Nephron (organoid): Measurements from ENCODE around the gene SHB.

Experiments
- H3K27ac Mint-ChIP-seq, 3 experiments: 2 replicates each; pipeline ENCODE4 v1.8.0; 2020; ENCODE audit warnings: mixed read lengths in 3 of 3, mild to moderate bottlenecking in 2 of 3, moderate library complexity in 1 of 3
- H3K27me3 Mint-ChIP-seq: 2 replicates; pipeline ENCODE4 v1.8.0; 2021; ENCODE audit warnings: low read depth, mild to moderate bottlenecking, moderate library complexity, mixed read lengths
- H3K36me3 Mint-ChIP-seq: 2 replicates; pipeline ENCODE4 v1.8.0; 2020; ENCODE audit warnings: low read depth, mixed read lengths
- H3K4me1 Mint-ChIP-seq: 2 replicates; pipeline ENCODE4 v1.8.0; 2020; ENCODE audit warnings: mixed read lengths
- H3K4me3 Mint-ChIP-seq, 3 experiments: 2 replicates each; pipeline ENCODE4 v1.8.0; 2020; ENCODE audit warnings: mild to moderate bottlenecking in 3 of 3, mixed read lengths in 3 of 3, moderate library complexity in 2 of 3
- H3K9me3 Mint-ChIP-seq: 2 replicates; pipeline ENCODE4 v1.8.0; 2020; ENCODE audit warnings: mixed read lengths
- CTCF ChIP-seq, 3 experiments: fragments of 200-600 bp; sonication (generic); IDR thresholded peaks; one replicate each; pipeline ENCODE4 v1.5.0; 2021; ENCODE audit warnings: antibody characterized with exemption in 3 of 3; ENCODE audit not compliant: unreplicated experiment in 3 of 3

SHB gene

GRCh38 chr9:37917313-37917731 is 151.7 kb downstream of the SHB start:
- H3K4me3 Mint-ChIP-seq: no peak overlapping the region
- H3K4me1 Mint-ChIP-seq: peaks cover 58% of the 10 kb centered on the region
- peak overlapping the region in 2 of 3 experiments; percentile 29 to 80 for H3K27ac Mint-ChIP-seq
- H3K27me3 Mint-ChIP-seq: peaks cover 12% of the 10 kb centered on the region
- H3K9me3 Mint-ChIP-seq: no peaks in the 10 kb centered on the region
- H3K36me3 Mint-ChIP-seq: no peaks in the 10 kb centered on the region
- no peak for TF ChIP-seq CTCF (IDR thresholded peaks at IDR 0.05; ENCODE audit: unreplicated experiment in 3 of 3)

- H3K36me3 Mint-ChIP-seq: no peaks in the 10 kb centered on the region
- peaks cover 12% of the 10 kb centered on the region for H3K27me3 Mint-ChIP-seq
- H3K4me1 Mint-ChIP-seq: peaks cover 52% of the 10 kb centered on the region
- H3K9me3 Mint-ChIP-seq: no peaks in the 10 kb centered on the region
- peak overlapping the region in 2 of 3 experiments; percentile 19 to 75 for H3K27ac Mint-ChIP-seq
- no peak for TF ChIP-seq CTCF (IDR thresholded peaks at IDR 0.05; ENCODE audit: unreplicated experiment in 3 of 3)
- no peak overlapping the region for H3K4me3 Mint-ChIP-seq
These were observed 152.3 kb downstream of the SHB start for GRCh38 chr9:37916471-37917312.

GRCh38 chr9:37915911-37916470 is 153.0 kb downstream of the SHB start:
- Mint-ChIP-seq H3K27ac (no peak overlapping the region), H3K4me3 (no peak overlapping the region), H3K9me3 (no peaks in the 10 kb centered on the region), H3K4me1 (peaks cover 45% of the 10 kb centered on the region), H3K36me3 (no peaks in the 10 kb centered on the region), H3K27me3 (peaks cover 11% of the 10 kb centered on the region)
- no peak for TF ChIP-seq CTCF (IDR thresholded peaks at IDR 0.05; ENCODE audit: unreplicated experiment in 3 of 3)

GRCh38 chr9:37914701-37915358 is 154.2 kb downstream of the SHB start:
- no peak overlapping the region for H3K4me3 Mint-ChIP-seq
- TF ChIP-seq CTCF (IDR thresholded peaks at IDR 0.05; ENCODE audit: unreplicated experiment in 3 of 3): no peak
- H3K27me3 Mint-ChIP-seq: peaks cover 8% of the 10 kb centered on the region
- peak overlapping the region in 1 of 3 experiments; percentile 27 for H3K27ac Mint-ChIP-seq
- H3K4me1 Mint-ChIP-seq: peaks cover 34% of the 10 kb centered on the region
- no peaks in the 10 kb centered on the region for H3K36me3 Mint-ChIP-seq
- H3K9me3 Mint-ChIP-seq: no peaks in the 10 kb centered on the region

- Mint-ChIP-seq H3K27ac (no peak overlapping the region), H3K27me3 (peaks cover 8% of the 10 kb centered on the region), H3K9me3 (no peaks in the 10 kb centered on the region), H3K36me3 (no peaks in the 10 kb centered on the region), H3K4me1 (peaks cover 31% of the 10 kb centered on the region), H3K4me3 (no peak overlapping the region)
- no peak for TF ChIP-seq CTCF (IDR thresholded peaks at IDR 0.05; ENCODE audit: unreplicated experiment in 3 of 3)
These were observed 154.9 kb downstream of the SHB start for GRCh38 chr9:37914154-37914551.
